ENCODE measurements around the gene VAC14.

The VAC14 gene

DNA sequence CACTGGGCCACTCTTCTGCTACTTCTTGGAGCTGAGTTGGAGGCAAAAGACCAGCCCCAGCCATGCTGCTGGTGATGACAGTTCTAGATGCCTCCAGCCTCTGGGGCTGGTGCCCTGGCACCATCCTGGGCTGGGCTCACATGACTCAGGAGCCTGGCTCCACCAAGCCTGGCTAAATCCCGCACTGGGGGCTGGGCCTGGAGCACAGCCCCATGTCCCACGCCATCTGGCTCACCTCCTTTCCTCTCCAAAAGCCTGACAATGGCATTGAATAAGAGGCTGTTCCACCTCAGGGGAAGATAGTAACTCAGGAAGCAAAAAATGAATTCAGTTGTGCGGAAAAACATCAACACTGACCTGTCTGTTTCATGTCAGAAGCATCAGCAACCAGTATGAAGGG is 70.0 kb downstream of the VAC14 start:
- no peaks in the 10 kb centered on the region for H4K20me1 ChIP-seq (ENCODE audit: insufficient read depth, low read length, poor library complexity, severe bottlenecking)
- H3K4me2 ChIP-seq (ENCODE audit: low read depth, low read length, poor library complexity, severe bottlenecking) = no peak overlapping the region
- no peaks in the 10 kb centered on the region for H3K27me3 ChIP-seq (ENCODE audit: insufficient read depth, low read length, poor library complexity, severe bottlenecking)
- no peak overlapping the region for H2AFZ ChIP-seq (ENCODE audit: low read length)
- H3K9me2 ChIP-seq (replicated peaks; ENCODE audit: low read depth, low read length) = no peaks in the 10 kb centered on the region
- no peak overlapping the region for H3K9ac ChIP-seq (ENCODE audit: low read depth, low read length, poor library complexity, severe bottlenecking)
- no peaks in the 10 kb centered on the region for H3K4me1 ChIP-seq (ENCODE audit: insufficient read depth, low read length, poor library complexity, severe bottlenecking)
- H3K79me2 ChIP-seq (ENCODE audit: insufficient read depth, low read length) = no peaks in the 10 kb centered on the region
- no peaks in the 10 kb centered on the region for H3K9me3 ChIP-seq (ENCODE audit: insufficient read depth, low read depth, low read length)
- no peaks in the 10 kb centered on the region for H3F3A ChIP-seq (ENCODE audit: low read depth)
- H3K36me3 ChIP-seq (ENCODE audit: insufficient read depth, low read length) = peaks cover 16% of the 10 kb centered on the region; the same call in 1 of the 2 replicates
- no peak for TF ChIP-seq EZH2phosphoT487 (IDR thresholded peaks at IDR 0.05; ENCODE audit: borderline replicate concordance)
- TF ChIP-seq, protein P1, sequence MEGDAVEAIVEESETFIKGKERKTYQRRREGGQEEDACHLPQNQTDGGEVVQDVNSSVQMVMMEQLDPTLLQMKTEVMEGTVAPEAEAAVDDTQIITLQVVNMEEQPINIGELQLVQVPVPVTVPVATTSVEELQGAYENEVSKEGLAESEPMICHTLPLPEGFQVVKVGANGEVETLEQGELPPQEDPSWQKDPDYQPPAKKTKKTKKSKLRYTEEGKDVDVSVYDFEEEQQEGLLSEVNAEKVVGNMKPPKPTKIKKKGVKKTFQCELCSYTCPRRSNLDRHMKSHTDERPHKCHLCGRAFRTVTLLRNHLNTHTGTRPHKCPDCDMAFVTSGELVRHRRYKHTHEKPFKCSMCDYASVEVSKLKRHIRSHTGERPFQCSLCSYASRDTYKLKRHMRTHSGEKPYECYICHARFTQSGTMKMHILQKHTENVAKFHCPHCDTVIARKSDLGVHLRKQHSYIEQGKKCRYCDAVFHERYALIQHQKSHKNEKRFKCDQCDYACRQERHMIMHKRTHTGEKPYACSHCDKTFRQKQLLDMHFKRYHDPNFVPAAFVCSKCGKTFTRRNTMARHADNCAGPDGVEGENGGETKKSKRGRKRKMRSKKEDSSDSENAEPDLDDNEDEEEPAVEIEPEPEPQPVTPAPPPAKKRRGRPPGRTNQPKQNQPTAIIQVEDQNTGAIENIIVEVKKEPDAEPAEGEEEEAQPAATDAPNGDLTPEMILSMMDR (conservative IDR thresholded peaks at IDR 0.05; ENCODE audit: low read length) = no peak
- H3K4me3 ChIP-seq (ENCODE audit: low read length, poor library complexity, severe bottlenecking) = no peak overlapping the region

DNA sequence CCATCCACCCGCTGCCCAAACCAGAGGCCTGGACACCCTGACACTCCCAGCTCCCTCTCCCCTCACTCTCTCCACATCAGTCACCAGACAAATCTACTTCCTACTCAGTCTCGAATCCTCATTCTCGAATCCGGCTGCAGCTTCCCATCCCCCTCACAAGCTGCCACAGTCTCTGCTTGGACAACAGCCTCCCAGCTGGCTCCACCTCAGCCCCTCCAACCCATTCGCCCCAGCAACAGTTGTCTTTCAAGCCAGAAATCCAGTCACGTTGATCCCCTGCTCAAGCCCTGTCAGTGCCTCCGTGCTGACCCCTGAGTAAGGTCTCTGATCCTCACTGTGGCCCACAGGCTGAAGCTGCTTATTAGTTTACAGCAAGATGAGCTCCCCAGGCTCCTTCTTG is 70.9 kb downstream of the VAC14 start:
- no peak overlapping the region for H2AFZ ChIP-seq (ENCODE audit: low read length)
- no peaks in the 10 kb centered on the region for H3K9me2 ChIP-seq (replicated peaks; ENCODE audit: low read depth, low read length)
- no peaks in the 10 kb centered on the region for H3K9me3 ChIP-seq (ENCODE audit: insufficient read depth, low read depth, low read length)
- H3K4me2 ChIP-seq (ENCODE audit: low read depth, low read length, poor library complexity, severe bottlenecking) = no peak overlapping the region
- H3F3A ChIP-seq (ENCODE audit: low read depth) = no peaks in the 10 kb centered on the region
- no peaks in the 10 kb centered on the region for H3K27me3 ChIP-seq (ENCODE audit: insufficient read depth, low read length, poor library complexity, severe bottlenecking)
- no peak overlapping the region for H3K9ac ChIP-seq (ENCODE audit: low read depth, low read length, poor library complexity, severe bottlenecking)
- H3K36me3 ChIP-seq (ENCODE audit: insufficient read depth, low read length) = peaks cover 16% of the 10 kb centered on the region; the same call in 1 of the 2 replicates
- H3K4me1 ChIP-seq (ENCODE audit: insufficient read depth, low read length, poor library complexity, severe bottlenecking) = no peaks in the 10 kb centered on the region
- no peak overlapping the region for H3K4me3 ChIP-seq (ENCODE audit: low read length, poor library complexity, severe bottlenecking)
- H3K79me2 ChIP-seq (ENCODE audit: insufficient read depth, low read length) = no peaks in the 10 kb centered on the region
- H4K20me1 ChIP-seq (ENCODE audit: insufficient read depth, low read length, poor library complexity, severe bottlenecking) = no peaks in the 10 kb centered on the region
- TF ChIP-seq, protein P1 (conservative IDR thresholded peaks at IDR 0.05; ENCODE audit: low read length) = no peak
- TF ChIP-seq EZH2phosphoT487 (IDR thresholded peaks at IDR 0.05; ENCODE audit: borderline replicate concordance) = no peak

DNA sequence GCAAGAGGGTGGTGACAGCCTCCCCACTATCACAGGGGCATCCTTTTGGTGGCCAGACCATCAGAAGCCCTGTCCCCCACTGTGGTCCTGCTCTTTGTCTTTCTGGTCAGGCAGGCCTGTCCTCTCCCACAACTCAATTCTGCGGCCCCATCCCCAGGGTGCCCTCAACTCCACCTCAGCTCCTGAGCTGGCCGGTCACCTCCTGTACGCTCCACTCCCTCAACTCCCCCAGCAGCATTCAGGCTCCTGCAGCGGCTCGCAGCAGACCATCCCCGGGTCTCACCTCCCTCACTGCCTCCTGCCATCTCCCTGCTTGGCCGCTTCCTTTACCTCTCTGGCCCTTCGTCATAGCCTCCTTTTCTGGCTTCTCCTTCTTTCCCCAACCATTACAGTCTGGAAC is 71.7 kb downstream of the VAC14 start:
- Histone ChIP-seq H3K27me3 (ENCODE audit: insufficient read depth, low read length, poor library complexity, severe bottlenecking) (no peaks in the 10 kb centered on the region), H3K4me2 (ENCODE audit: low read depth, low read length, poor library complexity, severe bottlenecking) (no peak overlapping the region), H3K4me3 (ENCODE audit: low read length, poor library complexity, severe bottlenecking) (no peak overlapping the region), H4K20me1 (ENCODE audit: insufficient read depth, low read length, poor library complexity, severe bottlenecking) (no peaks in the 10 kb centered on the region), H3K9me2 (replicated peaks; ENCODE audit: low read depth, low read length) (no peaks in the 10 kb centered on the region), H3K9ac (ENCODE audit: low read depth, low read length, poor library complexity, severe bottlenecking) (no peak overlapping the region), H3F3A (ENCODE audit: low read depth) (no peaks in the 10 kb centered on the region), H2AFZ (ENCODE audit: low read length) (no peak overlapping the region), H3K36me3 (ENCODE audit: insufficient read depth, low read length) (peaks cover 16% of the 10 kb centered on the region; the same call in 1 of the 2 replicates), H3K4me1 (ENCODE audit: insufficient read depth, low read length, poor library complexity, severe bottlenecking) (no peaks in the 10 kb centered on the region), H3K79me2 (ENCODE audit: insufficient read depth, low read length) (no peaks in the 10 kb centered on the region), H3K9me3 (ENCODE audit: insufficient read depth, low read depth, low read length) (no peaks in the 10 kb centered on the region)
- TF ChIP-seq, protein P1 (conservative IDR thresholded peaks at IDR 0.05; ENCODE audit: low read length) = no peak
- TF ChIP-seq EZH2phosphoT487 (IDR thresholded peaks at IDR 0.05; ENCODE audit: borderline replicate concordance) = no peak
